Hematopoietic multipotent progenitor cell treated with erythropoietin and hydrocortisone succinate and interleukin-3 and kit ligand, for 15 days (in vitro differentiated cells): Measurements from ENCODE around the gene VTI1A.
"Not testable (repeated sequence)": the region's sequence is repeated elsewhere in the genome, so short reads cannot be mapped to it uniquely, and the experiment has no call there.

Experiments used
- DNase-seq: peaks from one replicate; pipeline ENCODE4 v3.0.0-alpha.2; 2015; ENCODE audit warnings: low spot score

Gene VTI1A

DNA sequence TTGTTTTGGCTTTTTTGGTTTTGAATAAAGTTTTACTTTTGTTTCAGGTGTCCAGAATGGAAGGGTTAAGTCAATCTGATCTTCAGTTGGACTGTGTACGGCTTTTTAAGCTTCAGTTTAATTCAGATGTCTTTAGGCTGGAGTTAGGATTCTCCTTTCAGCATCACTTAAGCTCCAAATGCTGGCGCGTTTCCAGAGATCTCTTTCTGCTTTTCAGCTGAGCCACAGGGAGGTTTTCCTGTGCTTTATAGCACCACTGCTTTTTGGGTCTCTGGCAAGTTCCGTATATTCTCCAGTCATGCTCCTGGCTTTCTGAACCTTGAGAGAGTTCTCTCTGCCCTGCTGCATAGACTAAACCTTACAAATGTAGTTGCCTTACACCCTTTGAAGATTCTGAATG, 60.0 kb downstream of the VTI1A start:
- no peak for DNase-seq

DNA sequence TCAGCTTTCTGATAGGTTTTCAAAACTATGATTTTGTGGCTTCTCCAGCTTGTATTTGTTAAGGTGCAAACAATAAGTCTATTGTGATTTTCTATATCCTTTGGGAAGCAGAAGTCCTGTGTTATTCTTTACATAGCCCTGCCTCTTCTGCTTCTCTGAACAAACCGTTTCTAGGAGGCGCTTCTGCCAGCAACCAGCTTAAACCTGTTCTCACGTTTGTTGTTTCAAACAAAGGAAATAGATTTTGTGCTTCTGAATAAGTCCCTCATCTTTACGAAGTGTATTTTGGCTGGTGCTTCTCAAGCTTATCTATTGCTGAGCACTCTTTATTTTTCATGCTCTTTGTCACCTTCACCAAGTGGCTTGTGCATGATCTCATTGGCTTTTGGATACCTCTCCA, 61.0 kb downstream of the VTI1A start:
- no peak for DNase-seq

DNA sequence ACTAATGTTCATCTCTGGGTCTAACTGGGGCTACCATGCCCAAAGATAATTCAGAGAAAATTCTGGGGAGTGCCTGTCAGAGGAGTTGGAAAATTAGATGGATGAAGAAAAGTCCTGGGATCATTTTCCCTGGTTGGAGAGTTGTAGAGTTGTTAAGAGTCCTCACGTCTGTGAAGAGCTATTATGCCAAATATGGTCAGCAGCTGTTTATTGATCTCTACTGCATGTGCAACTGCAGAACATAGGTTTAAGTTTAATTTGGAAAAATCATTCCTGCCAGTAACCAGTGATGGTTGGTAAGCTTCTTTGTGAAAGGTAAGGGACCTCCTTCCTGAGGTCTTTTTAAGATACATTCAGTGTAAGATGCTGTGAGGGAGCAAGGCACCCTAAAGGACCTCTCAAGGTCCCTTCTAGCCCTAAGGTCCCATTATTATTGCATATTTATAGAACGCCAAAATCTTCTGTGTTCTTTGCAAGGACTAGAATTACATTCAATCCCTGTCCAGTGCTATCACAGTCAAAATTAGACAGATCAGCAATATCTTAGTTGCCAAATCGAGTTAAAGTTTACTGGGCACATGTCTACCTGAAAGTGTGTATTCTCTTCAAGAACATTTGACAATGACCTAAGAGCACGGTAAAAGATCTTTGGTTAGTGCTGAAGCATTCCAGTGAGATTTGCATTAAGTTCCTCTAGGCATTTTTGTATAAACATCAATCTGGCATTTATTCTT, 62.7 kb downstream of the VTI1A start:
- no peak for DNase-seq

DNA sequence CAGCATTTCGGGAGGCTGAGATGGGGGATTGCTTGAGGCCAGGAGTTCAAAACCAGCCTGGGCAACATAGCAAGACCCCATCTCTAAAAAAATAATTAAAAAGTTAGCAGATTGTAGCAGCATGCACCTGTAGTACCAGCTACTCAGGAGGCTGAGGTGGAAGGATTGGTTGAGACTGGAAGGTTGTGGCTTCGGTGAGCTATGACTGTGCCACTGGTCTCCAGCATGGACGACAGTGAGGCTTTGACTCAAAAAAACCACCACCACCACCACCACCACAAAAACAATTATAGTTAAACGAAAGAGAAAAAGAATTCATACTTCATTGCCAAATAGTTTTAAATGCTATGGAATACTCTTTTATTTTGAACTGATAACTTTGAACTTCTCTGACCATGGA, 63.4 kb downstream of the VTI1A start:
- no peak for DNase-seq

DNA sequence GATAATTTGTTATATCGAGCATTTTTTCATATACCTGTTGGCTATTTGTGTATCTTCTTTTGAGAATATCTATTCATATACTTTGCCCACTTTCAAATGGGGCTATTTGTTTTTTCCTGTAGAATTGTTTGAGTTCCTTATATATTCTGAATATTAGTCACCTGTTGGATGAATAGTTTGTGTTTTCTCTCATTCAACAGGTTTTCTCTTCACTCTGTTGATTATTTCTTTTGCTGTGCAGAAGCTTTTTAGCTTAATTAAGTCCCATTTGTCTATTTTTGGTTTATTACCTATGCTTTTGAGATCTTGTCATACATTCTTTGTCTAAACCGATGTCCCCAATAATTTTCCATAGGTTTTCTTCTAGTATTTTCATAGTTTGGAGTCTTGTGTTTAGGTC, 65.3 kb downstream of the VTI1A start:
- no peak for DNase-seq

DNA sequence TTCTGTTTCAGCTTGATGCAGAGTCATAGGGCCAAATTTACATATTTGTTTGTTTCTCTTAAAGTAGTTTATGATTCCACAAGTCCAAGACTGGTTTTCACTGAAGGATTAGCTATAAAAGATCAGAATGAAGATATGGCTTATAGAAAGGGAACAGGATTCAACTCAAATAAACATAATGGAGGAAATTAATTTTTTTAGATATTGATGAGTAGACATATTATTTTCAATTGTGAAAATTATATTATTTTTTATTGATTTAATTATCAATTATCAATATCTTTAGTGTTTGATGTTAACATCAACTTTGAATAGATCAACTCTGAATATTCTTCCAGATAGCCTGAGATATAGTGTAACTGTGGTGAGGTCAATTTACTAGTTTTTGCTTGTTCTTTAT, 68.1 kb downstream of the VTI1A start:
- DNase-seq: no peak

DNA sequence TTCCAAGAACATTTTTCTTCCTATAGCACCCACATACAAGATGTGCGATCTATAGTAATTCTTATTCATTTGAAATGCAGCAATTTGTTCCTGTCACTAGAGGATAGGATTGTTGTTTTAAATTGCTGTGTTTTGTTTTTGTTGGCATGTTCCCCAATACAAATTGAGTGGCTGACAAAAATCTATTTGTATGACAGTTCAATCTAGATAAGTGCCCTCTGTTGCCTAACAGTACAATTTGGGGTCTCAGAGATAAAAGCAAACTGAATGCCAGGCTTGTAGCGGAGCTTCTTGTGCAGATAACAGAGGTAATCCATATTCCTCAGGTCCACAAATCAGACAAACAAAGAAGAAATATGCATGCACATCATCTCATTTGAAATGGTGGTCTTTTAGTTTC, 68.8 kb downstream of the VTI1A start:
- no peak for DNase-seq

DNA sequence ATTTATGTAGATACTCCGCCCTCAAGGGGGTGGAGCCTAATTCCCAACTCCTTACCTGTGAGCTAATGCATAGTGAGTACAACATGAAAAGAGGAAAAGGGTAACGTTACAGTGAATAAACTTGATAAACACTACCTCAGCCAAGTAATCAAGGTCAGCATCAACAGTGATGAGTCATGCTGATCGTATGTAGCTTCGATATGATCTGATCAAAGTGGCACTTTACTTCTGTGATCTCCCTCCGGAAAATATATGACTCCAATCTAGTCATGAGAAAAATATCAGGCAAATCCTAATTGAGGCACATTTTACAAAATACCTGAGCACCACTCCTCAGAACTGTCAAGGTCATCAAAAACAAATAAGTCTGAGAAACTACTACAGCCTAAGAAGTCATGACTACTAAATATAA, 70.4 kb downstream of the VTI1A start:
- DNase-seq: no peak

DNA sequence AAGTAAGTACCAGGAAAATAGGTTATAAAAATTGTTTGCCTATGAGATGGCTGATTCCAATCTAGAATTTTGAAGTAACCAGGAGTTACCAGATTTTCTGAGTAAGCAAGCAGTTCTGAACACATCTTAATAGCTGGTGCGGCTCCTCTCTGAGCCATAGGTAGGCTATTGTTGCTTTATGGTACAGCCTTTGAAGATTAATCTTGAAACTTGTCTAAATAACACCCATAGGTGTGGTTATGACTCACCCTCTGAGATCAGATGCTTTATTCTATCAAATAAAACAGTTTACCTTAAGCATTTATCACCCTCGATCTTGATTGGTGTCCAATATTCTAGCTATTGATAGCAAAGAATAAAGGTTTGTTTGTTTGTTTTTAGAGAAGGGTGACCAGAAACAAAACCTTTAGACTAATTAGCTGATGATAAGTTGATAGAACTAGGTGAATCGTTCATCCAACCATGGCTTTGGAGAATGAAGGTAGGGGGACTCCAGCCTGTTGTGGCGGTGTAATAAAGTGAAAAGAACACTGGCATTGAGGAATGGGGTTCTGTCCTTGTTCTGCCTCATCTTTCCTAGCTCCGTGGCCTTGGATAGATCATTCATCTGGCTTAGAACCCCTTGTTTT, 72.2 kb downstream of the VTI1A start:
- no peak for DNase-seq

DNA sequence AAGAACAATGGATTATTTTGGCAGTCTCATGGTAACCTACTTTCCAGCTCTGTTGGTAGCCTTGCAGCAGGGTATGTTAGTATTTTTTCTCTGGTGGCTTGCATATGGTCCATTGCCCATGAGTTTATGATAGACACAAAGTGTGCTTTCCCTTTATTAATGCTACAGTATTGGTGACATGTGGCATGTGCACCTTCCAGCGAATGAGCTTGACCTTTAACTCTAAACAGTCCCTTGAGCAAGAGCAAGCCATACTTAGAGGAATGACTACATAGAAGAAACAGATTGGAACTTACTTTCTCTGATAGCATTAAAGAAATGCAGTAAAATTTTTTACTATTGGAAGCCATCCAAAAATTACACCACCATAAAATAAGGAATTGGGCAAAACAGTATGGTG, 73.9 kb downstream of the VTI1A start:
- DNase-seq: no peak

DNA sequence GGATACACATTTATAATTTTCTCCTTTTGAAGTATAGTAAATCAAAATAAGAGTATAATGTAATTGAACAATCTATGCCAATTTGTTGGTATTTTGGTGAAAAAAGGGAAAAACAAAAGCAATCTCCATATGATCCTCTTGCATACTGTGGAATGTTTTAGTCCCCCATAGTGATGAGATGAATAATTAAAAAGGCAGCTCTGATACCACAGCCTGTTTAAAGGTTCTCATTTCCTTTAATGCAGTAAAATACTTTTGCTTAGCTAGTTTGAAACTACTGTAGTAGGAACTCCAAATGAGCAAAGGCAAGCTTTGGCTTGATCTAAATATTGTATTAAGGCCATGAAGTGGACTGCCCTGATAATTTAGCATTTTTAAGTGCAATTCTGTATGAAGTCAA, 77.6 kb downstream of the VTI1A start:
- DNase-seq: no peak

DNA sequence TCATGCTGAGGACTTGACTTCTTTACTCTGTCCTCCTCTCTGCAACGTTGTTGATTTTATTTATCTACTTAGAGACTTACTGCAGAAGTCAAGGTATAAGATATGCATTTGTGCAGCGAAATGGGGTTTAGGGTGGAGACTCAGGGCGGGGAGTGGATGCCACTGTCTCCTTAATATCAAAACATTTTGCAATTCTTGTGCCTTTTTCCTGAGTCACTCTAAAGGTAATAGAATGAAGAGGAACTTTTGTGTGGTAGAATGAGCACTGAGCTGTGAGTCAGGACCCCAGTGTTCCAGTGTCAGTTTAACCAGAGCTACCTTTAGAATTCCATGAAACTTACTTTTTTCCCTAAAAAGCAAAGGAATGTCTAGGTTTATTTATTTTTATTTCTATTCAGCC, 78.2 kb downstream of the VTI1A start:
- peak; percentile 12 for DNase-seq

DNA sequence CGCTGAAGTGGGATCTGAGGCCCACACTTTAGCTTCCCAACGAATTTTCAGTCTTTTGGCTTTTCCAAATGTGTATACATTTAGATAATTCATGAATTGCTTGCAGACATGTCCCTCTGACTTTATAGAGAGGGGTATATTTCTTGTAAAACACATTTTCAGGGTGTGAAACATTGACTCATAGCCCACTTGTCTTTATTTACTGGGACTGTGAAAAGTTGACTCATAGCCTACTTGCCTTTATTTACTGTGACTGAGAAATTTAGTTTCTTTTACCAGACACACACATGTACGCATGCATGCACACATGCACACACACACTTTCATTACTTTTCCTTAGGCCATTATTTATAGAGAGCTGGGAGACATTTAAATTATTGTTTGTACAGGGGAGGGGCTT, 79.1 kb downstream of the VTI1A start:
- no peak for DNase-seq

DNA sequence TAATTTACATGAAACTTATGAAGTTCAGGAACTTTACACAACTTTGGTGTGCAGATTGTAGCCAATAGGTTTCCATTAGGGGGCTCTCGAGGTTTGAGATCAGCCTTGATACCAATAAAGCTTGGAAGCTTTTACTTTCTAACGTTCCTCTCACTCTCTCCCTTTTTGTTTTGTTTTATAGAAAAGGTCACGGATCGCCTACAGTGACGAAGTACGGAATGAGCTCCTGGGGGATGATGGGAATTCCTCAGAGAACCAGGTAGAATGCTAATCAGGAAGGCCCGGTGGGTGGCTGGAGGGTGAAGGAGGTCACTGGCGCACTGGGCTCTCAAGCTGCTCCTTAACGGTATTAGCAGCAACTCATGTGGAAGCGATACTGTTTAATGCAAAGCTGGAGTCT, 79.9 kb downstream of the VTI1A start:
- no peak for DNase-seq

DNA sequence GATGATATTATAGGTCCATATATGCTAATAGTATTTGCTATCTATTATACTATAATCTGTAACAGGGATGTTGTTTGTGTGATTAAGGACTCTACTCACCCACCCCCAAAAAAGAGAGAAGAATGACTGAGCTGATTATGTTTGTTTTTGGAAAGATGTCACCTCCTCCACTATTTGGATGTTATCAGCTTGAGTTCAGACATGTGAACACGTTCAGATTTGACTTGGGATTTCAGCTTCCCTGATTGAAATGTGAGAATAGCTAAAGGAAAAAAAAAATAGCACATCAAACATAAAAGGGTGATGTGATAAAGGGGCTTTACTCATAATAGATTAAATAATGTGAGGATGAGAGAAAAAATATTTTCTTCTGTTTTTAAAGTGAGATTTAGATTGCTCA, 81.2 kb downstream of the VTI1A start:
- no peak for DNase-seq

DNA sequence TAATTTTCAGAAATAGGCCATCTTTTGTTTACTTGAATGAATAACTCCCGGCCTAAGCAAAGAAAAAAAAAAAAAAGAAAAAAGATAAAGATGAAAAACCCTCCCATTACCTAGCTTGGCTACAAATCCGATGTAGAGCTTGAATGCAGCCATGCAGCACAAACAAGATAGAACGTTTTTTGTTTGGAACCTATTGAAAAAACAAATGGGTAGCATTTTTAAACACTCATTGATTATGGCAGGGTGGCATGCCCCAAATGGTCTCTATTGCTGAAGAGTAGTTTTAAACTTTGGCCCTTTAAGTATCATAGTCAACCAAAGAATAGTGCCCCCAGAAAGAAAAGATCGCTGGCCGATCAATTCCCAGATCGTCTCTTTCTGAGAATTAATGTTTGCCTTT, 84.4 kb downstream of the VTI1A start:
- no peak for DNase-seq

DNA sequence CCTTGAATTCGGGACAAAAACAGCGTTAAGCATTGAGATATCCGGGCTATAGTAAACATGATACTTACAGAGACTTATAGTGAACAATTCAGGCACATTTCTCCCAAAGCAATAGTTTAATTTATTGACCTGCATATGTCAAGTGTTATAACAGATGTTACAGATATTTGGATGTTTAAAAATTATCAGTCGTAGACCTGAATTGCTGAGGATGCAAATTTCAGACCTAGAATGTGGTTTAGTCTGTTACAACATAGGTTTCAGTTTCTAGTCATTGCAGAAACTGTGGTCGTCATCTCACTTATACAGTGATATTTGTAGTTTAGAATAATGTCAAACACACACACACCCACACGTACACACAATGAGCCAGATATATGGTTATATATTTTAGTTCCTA, 85.2 kb downstream of the VTI1A start:
- no peak for DNase-seq

DNA sequence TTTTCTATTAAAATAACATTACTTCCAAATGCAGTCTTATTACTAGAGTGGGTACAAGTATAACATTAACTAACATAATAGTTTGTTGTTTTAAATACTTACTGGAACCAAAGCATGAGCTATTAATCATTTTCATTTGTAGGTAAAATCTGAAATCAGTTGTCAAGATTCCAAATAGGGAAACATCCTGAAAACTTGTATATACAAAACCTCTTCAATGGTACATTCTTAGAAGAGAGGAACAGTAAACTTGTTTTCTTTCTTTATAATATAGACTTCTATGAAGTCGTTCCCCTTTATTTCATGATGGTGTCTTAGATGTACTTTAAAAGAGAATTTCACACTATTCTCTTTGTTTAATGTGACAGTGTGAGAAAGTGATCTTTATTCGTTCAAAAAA, 85.9 kb downstream of the VTI1A start:
- DNase-seq: no peak

DNA sequence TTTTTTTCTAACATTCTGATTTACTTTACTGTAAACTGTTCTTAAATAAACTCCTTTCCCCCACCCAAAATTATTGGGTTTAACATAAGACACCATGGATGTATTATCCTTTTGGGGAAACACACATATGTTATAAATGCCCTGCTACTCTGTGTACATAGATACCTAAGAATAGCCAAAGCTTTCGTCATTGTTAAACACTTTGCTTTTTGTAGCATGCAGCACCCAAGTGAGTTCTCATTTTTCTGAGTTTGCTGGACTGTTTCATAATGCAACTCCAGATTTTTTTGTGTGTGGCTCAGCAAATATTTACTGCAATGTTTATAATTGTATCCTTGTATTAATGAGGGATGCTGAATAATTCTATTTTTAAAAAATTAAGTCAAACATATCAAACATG, 86.9 kb downstream of the VTI1A start:
- DNase-seq: no peak

DNA sequence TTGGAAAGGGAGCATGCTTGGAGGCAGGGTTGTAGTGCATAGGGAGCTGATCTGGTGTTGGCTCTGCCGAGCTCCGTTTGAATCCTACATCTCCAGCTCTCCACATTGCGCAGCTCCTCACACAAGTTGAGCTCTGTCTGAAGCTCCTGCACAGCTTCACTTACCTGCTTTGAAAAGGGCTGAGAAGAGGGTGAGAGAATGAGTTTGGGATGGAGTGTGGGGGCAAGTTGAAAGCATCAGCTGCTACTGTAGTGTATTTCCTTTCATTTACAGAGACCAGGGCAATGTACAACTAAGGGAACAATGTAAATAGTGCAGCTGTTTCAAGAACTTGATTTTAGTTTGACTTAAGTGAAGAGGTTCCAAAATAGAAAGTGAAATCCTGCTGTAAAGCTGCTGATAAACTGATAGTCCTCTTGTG, 88.5 kb downstream of the VTI1A start:
- no peak for DNase-seq

DNA sequence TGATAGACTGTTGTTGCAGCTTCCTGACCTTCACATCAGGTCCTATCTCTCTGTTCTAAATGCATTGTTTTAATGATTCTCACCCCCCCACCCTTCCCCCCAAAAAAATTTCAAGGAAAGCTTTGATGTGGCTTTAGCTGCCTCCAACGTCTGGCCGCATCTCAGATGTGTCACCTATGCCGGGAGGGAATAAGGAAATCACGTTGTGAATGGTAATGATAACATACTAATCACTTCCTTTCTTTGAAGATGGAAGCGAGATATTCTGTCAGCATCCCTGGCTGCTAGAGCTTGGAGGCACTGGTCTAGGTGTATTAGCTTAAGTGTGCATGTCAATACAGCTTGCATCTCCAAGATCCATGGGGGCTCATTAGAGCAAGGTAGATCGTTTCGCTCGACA, 89.6 kb downstream of the VTI1A start:
- no peak for DNase-seq

DNA sequence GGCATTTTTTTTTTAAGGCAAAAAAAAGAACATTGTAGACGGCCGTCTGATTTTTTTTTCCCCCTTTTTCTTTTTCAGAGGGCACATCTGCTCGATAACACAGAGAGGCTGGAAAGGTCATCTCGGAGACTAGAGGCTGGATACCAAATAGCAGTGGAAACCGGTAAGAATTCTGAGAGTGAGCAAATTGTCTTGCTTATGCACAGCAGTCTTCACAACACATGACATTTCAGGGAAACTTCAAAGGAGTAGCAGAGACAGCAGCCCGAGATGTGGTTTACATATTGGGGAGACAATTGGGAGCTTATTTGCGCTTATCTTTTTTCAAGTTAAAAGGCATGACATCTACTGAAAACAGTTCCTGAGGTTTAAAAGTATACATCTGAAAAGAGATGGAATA, 91.2 kb downstream of the VTI1A start:
- no peak for DNase-seq

DNA sequence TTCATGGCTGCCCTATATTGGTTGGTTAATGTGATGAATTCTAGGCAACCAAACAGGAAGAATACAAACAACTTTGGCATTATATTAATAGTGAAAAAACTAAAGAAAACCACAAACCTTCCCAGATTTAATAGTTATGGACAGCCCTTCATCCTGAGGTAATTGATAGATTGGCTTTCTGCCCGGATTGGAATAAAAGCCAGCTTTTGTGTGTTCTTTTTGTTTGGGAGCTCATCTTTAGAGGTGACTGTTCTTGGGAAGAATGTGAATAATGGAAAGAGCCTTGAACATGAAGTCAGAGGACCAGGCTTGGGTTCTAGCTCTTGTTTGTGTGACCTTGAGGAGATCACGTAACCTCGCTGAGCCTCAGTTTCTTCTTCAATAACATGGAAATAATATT, 92.3 kb downstream of the VTI1A start:
- DNase-seq: no peak

DNA sequence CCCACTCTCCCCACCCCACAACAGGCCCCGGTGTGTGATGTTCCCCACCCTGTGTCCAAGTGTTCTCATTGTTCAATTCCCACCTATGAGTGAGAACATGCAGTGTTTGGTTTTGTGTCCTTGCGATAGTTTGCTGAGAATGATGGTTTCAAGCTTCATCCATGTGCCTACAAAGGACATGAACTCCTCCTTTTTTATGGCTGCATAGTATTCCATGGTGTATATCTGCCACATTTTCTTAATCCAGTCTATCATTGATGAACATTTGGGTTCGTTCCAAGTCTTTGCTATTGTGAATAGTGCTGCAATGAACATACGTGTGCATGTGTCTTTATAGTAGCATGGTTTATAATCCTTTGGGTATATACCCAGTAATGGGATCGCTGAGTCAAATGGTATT, 95.8 kb downstream of the VTI1A start:
- DNase-seq: not testable (repeated sequence)
